B cell (primary cell): ENCODE measurements around the gene NSUN7.

ENCODE experiments used
- EZH2 ChIP-seq: IDR thresholded peaks from 2 replicates; pipeline ENCODE4 v1.6.1; 2012; ENCODE audit warnings: borderline replicate concordance, low read depth, mild to moderate bottlenecking, moderate library complexity, low read length; ENCODE audit not compliant: insufficient read depth, poor library complexity, severe bottlenecking
- TF ChIP-seq, protein P1 (sequence below): fragments of 200-600 bp; IDR thresholded peaks from one replicate; pipeline ENCODE4 v1.8.0; 2022; ENCODE audit warnings: antibody characterized with exemption, mild to moderate bottlenecking

DNA sequence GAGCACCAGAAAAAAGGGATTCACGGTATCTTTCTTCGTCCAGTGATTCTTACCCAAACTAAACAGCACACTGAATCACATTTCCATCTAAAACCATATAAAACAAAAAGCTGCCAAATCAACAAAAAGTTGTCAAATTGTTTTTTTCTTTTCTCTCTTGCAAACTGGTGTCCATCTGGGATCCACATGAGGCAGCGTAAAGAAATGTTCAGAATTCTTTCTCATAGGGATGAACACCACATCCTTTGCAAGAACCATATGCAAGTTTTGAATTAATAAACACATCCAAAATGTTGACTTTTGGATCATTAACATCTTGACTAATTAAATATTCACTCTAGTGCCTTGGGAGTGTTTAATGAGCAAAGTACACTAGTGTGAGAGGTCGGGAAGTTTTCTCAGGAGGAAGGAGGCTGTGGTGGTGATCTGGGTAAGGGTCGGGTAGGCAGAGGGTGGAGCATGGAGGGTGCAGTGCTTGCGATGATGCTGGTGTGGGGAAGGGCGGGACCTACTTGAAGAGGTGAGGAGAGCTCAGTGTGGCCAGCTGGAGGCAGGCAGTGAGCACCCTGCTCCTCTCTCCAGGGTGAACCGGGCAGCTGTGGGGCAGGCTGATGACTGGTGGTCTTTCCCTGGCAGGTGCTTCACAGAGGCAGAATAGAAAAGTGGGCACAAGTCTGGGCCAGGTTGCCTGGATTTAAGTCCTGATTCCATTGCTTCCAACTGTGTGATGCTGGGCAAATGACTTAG lies 72.8 kb downstream of the NSUN7 start:
- TF ChIP-seq, protein P1, sequence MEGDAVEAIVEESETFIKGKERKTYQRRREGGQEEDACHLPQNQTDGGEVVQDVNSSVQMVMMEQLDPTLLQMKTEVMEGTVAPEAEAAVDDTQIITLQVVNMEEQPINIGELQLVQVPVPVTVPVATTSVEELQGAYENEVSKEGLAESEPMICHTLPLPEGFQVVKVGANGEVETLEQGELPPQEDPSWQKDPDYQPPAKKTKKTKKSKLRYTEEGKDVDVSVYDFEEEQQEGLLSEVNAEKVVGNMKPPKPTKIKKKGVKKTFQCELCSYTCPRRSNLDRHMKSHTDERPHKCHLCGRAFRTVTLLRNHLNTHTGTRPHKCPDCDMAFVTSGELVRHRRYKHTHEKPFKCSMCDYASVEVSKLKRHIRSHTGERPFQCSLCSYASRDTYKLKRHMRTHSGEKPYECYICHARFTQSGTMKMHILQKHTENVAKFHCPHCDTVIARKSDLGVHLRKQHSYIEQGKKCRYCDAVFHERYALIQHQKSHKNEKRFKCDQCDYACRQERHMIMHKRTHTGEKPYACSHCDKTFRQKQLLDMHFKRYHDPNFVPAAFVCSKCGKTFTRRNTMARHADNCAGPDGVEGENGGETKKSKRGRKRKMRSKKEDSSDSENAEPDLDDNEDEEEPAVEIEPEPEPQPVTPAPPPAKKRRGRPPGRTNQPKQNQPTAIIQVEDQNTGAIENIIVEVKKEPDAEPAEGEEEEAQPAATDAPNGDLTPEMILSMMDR, result no peak
- TF ChIP-seq EZH2, result no peak
